SK-N-SH treated with all-trans-retinoic acid at 6 μM for 48 hours (cell line): Measurements from ENCODE around the gene CHRNB1.
"Not testable (repeated sequence)": the region's sequence is repeated elsewhere in the genome, so short reads cannot be mapped to it uniquely, and the experiment has no call there.

Experiments
- ISL1 ChIP-seq: fragments of 250-450 bp; sonication (Bioruptor Pico); IDR thresholded peaks from 2 replicates; pipeline ENCODE4 v2.1.2; 2022; ENCODE audit warnings: mild to moderate bottlenecking, moderate library complexity
- PATZ1 ChIP-seq: fragments of 250-450 bp; sonication (Bioruptor Pico); IDR thresholded peaks from 2 replicates; pipeline ENCODE4 v1.8.0; 2020; ENCODE audit warnings: mild to moderate bottlenecking, moderate library complexity, borderline replicate concordance
- PPARA ChIP-seq: fragments of 250-450 bp; sonication (Bioruptor Pico); IDR thresholded peaks from 2 replicates; pipeline ENCODE4 v1.5.0; 2020; ENCODE audit warnings: mild to moderate bottlenecking, borderline replicate concordance
- RARB ChIP-seq: fragments of 250-450 bp; sonication (Bioruptor Pico); IDR thresholded peaks from 2 replicates; pipeline ENCODE4 v1.8.0; 2021; ENCODE audit warnings: mild to moderate bottlenecking, moderate library complexity
- SNAI2 ChIP-seq: fragments of 250-450 bp; sonication (Bioruptor Pico); IDR thresholded peaks from 2 replicates; pipeline ENCODE4 v1.5.0; 2020; ENCODE audit warnings: mild to moderate bottlenecking, moderate library complexity
- TCF4 ChIP-seq: fragments of 250-450 bp; sonication (Bioruptor Pico); IDR thresholded peaks from 2 replicates; pipeline ENCODE4 v1.8.0; 2021; ENCODE audit warnings: mild to moderate bottlenecking, moderate library complexity, borderline replicate concordance
- TSHZ2 ChIP-seq: fragments of 250-450 bp; sonication (Bioruptor Pico); IDR thresholded peaks from 2 replicates; pipeline ENCODE4 v1.5.0; 2020; ENCODE audit warnings: mild to moderate bottlenecking, moderate library complexity
- ZFP30 ChIP-seq: fragments of 450-650 bp; formaldehyde crosslinking; IDR thresholded peaks from 2 replicates; pipeline ENCODE4 v1.5.0; 2022; ENCODE audit warnings: mild to moderate bottlenecking, moderate library complexity
- ZNF565 ChIP-seq: fragments of 450-650 bp; formaldehyde crosslinking; conservative IDR thresholded peaks from 2 replicates; pipeline ENCODE4 v1.5.0; 2020; ENCODE audit warnings: low read depth, mild to moderate bottlenecking, moderate library complexity

GRCh38 chr17:7470457-7470973, 25.7 kb downstream of the CHRNB1 start:
- TF ChIP-seq RARB (CRISPR knock-in tag); ZFP30; ISL1 (CRISPR knock-in tag); PPARA (CRISPR knock-in tag); ZNF565 (CRISPR knock-in tag); TCF4; PATZ1 (CRISPR knock-in tag); SNAI2 (CRISPR knock-in tag); TSHZ2 (CRISPR knock-in tag): not testable (repeated sequence)
